HG02943 (cell line): ENCODE results near the gene HERC4.
"Not testable (repeated sequence)": the region's sequence is repeated elsewhere in the genome, so short reads cannot be mapped to it uniquely, and the experiment has no call there.

Experiments
- ATAC-seq: cut with Tn5 transposase; IDR thresholded peaks from one replicate; pipeline ENCODE4 v1.9.1; 2021; ENCODE audit warnings: mild to moderate bottlenecking, low read depth, moderate library complexity; ENCODE audit not compliant: unreplicated experiment

The HERC4 gene

DNA sequence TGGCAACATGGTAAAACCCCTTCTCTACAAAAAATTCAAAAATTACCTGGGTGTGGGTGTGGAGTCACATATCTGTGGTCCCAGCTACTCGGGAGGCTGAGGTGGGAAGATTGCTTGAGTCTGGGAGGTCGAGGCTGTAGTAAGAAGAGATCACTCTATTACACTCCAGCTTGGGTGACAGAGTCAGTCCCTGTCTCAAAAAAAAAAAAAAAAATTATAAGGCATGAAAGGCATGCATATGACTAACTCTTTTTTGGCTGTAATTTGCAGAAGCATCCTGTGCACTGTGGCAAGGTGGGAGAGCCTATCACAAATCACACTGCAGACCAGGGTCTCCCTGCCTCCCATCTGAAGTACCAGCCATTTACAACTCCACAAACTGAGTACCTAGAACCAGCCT lies 20.1 kb upstream of the HERC4 start:
- ATAC-seq: no peak

- no peak for ATAC-seq
Measured at GRCh38 chr10:68092512-68092911, 17.4 kb upstream of the HERC4 start.

DNA sequence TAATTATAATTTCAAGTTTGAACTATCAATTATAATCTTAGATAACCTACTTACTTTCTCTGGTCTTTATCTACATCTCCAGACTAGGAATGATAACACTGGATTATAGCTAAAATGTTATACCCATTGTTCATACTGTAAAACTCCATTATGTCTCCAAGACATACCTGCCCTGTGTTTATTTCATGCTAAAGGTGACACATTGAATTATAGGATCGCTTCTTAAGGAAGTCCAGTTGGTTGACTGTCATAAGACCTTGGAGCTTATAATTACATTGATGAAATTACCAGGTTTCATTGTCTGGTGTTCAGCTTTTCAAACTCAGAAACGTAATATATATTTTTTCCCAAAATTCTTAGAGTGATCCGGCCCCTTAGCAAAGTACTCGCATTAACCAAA lies 15.5 kb upstream of the HERC4 start:
- ATAC-seq: no peak

- peak; percentile 76 for ATAC-seq
Measured at GRCh38 chr10:68088740-68089139, 13.7 kb upstream of the HERC4 start.

- ATAC-seq: no peak
Measured at GRCh38 chr10:68087685-68088401, 12.8 kb upstream of the HERC4 start.

DNA sequence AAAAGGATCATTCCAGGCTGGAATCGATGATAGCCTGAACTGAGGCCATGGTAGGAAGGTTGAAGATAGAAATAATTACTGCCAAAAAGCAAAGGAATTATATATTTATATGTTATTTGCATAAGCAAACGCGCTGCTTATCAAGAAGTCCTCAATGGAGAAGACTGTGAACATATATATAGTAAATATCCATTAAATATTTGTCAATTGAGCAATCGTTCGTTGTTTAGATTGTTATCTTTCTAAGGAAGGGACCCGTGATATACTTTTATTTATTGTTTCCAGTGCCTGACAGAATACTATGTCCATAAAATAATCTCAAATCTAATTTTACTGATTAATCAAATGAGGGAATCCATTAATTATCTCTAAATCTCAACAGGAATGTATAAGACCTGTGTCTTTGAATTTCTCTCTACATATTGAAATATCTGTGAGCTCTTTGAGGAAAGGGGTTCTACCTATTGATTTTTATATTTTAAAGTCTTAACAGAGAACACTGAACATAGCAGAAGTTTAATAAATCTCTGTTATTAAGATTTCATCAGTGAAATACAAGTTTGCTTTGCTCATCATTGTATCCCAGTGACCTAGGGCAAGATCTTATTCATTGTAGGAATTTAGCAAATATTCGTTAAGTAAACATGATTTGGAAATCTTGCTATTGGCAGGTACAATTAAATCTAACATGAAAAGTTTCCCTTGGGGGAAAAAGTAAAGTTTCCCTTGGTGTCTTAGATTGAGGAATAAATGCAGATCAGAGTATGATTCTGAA lies 12.0 kb upstream of the HERC4 start:
- no peak for ATAC-seq

DNA sequence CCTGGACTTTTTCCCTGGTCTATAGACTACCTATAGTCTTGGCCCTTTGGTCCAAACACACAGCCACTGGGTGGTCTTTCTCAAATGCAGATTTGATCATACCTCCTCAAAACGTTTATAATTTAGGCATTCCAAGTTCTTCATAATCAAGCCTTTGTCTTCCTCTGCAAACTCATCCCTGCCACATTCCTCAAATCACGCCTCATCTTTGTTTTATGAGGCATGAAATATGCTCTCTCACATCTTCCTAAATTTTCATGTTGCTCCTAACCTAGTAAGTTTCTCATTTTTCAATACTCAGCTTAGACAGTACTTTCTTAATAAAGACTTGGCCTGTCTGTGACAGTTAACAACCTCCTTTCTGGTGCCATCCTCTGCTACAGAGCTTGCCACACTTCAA lies 10.9 kb upstream of the HERC4 start:
- no peak for ATAC-seq

GRCh38 chr10:68084469-68084868 lies 9.4 kb upstream of the HERC4 start:
- ATAC-seq: no peak

GRCh38 chr10:68083953-68084352 lies 8.9 kb upstream of the HERC4 start:
- no peak for ATAC-seq

DNA sequence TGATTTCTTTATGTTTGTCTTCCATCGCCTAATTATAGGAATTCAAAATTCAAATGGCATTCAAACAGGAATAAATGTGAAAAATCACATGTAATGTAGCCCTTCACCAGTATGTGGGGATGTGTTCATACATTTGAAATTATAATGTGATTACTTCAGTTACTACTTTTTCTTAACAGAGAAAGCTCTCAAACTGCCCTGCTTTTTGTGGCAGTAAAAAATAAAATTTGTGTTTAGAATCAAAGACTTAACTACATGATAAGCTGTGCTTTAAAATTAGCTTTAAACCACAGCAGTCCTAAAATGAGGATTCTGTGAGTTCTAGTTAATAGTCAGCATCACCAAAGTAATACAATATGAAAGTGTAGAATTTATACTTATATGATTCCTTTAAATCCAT lies 7.8 kb upstream of the HERC4 start:
- no peak for ATAC-seq

- no peak for ATAC-seq
Measured at GRCh38 chr10:68081916-68082315, 6.8 kb upstream of the HERC4 start.

- ATAC-seq: no peak
Measured at GRCh38 chr10:68080853-68081431, 5.9 kb upstream of the HERC4 start.

DNA sequence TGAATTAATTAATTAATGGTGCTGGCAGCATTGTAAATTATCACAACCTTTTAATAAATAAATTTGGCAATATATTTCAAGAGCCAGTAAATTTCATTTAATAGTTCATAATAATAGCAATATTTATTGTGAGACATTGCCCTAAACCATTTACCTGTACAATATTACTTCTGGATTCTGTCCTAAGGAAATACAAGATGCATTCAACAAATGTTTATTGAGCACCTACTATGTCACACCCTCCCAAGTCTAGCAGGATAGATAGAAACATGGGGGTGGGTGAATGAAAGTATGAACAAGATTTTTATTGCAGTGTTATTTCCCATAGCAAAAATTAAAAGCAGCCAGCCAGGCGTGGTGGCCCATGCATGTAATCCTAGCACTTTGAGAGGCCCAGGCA lies 4.4 kb upstream of the HERC4 start:
- no peak for ATAC-seq

DNA sequence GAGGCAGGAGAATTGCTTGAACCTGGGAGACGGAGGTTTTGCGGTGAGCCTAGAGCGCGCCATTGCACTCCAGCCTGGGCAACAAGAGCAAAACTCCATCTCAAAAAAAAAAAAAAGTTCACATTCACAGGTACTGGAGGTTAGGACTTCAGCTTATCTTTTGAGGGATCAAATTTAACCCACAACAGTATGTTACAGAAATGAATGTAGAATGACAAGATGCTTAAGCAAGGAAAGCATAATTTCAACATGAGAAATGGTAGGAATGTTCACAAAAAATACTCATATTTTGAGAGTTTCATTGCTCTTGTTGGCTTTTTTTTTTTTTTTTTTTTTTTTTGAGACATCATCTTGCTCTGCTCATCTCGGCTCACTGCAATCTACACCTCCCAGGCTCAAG lies 1.9 kb upstream of the HERC4 start:
- no peak for ATAC-seq

DNA sequence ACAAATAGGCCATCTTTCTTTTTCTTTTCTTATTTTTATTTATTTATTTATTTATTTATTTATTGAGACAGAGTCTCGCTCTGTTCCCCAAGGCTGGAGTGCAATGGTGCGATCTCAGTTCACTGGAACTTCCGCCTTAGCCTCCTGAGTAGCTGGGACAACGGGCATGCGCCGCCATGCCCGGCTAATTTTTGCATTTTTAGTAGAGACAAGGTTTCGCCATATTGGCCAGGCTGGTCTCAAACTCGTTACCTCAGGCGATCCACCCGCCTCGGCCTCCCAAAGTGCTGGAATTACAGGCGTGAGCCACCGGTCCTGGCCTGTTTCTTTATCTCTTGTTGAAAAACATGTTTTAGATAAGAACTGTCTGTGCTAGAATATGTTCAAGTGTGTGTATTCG lies 998 bp upstream of the HERC4 start:
- ATAC-seq: not testable (repeated sequence)

DNA sequence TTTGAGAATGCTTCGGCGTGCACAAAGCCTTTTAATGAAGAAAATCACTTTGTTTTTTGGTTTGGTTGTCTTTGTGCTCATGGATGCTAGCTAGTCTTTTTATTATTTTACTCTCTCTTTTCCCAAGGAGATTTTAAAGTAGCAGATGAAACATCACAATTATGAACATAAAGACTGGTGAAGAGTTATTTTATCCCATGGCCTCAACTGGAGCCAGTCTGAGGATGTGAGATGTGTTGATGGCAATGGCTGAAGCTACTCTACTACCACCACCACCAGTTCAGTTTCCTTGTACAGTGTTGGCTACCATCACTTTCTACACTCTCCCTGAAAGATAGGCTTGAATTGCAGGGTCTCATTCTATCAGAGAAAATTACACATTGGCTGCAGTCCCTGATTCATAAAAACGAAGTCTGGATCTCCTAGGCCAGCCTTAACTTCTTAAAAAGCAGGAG lies 494 bp upstream of the HERC4 start:
- no peak for ATAC-seq

DNA sequence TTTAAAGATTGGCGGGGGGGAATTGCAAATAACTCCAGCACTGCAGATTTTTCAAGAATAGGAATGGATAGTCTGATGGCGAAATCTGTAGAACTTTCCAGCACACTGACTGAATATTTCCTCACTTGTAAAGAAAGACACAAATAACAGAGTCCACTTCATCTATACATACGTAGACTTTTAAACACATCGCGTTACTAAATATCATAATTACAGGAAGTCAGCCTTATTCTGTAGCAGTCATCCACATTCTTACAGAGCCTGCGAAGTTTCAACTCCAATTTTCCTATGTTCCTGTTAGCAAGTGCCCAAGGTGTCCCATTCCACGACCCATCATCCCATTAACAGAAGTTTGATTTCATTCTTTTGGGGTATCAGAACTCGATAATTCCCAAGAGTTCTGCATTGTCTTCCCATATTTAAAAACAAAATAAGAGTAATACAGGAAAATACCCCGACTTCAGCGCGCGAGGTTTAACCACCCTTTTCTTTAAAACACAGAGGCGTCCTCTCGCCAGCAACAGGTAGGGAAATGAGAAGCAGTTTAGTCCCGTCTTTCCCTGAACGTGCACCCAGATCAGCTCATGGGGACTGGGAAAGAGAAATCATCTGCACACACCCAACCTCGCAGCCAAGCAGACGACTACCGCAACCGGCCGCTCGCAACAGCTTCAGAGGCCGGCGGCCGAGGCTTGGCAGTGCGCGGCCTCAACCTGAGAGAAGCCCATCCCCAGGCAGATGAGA lies 880 bp downstream of the HERC4 start:
- ATAC-seq: no peak

GRCh38 chr10:68073631-68074030 lies 1.5 kb downstream of the HERC4 start:
- no peak for ATAC-seq

DNA sequence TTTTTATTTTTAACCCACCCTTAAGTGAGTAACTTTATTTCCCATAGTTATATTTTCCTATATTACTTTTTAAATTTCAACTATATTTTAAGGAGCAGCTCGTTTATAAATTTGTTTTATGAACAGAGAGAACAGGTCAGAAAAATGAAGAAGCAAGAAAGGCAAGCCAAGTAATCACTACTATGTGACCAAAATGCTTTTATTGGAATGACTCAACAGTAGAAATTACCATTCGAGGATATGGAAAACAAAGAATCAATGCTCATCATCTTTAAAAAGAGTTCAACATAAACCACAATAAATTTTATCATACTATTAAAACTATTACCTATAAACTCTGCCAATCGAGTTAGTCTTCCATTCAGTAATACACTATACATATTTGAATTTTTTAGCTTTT lies 7.6 kb downstream of the HERC4 start:
- ATAC-seq: no peak

DNA sequence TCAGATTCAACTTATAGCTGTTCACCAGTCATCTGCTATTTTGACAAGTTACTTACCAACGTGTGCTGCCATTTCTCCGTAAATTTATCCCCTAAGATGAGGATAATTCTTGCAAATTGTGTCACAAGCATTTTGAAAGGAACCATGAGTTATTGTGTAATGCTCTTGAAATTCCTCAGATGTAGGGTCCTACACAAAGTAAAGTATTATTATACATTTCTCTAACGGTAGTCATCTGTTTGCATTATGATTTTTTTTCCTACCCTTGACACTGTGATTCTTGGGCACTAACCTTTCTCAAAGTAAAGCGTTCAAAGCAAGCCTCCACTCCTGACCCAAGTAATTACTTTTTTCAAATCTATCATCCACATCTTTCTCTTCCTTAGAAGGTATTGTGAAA lies 8.1 kb downstream of the HERC4 start:
- ATAC-seq: no peak

DNA sequence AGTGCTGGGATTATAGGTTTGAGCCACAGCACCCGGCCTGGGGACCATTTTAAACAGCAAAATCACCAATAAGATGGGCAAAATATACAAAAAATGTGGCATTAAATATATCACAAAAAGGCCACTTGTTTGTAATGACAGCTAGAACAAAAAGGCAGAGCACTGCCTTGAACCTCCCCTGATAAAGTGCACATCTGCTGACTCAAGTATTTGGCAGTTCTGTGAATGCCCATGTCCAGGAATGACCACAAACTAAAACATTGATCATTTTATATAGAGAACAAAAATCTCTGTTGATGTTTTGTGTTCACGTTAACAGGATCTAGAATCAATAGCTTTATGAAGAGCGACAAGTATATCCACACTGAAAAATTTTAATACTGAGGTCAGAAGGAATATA lies 21.5 kb downstream of the HERC4 start:
- ATAC-seq: no peak
